OCI-LY3 (cell line): ENCODE results near the gene UBAP1.
"Not testable (repeated sequence)": the region's sequence is repeated elsewhere in the genome, so short reads cannot be mapped to it uniquely, and the experiment has no call there.

Source experiments
- H2AFZ ChIP-seq: fragments of 200-600, 300-600 bp; shearing (Covaris generic); 2 replicates; pipeline ENCODE4 v1.6.0; 2014; ENCODE audit warnings: antibody characterized with exemption, low read depth, low read length
- H3K27ac ChIP-seq: fragments of 200-600, 300-600 bp; sonication (generic); 2 replicates; pipeline ENCODE4 v1.5.1; 2014; ENCODE audit warnings: mild to moderate bottlenecking, low read length, moderate library complexity, mixed read lengths
- H3K27me3 ChIP-seq: fragments of 200-600, 300-600 bp; sonication (generic); 2 replicates; pipeline ENCODE4 v1.6.1; 2014; ENCODE audit warnings: low read depth, low read length, mixed read lengths
- H3K36me3 ChIP-seq: fragments of 200-600, 300-600 bp; sonication (generic); replicated peaks from 2 replicates; pipeline ENCODE3; 2014; ENCODE audit warnings: low read depth, low read length, mixed read lengths
- H3K4me1 ChIP-seq: fragments of 300-600, 200-600 bp; sonication (generic); 2 replicates; pipeline ENCODE4 v1.6.1; 2014; ENCODE audit warnings: low read length, mixed read lengths
- H3K4me2 ChIP-seq: fragments of 200-600, 300-600 bp; sonication (generic); 2 replicates; pipeline ENCODE4 v1.6.1; 2014; ENCODE audit warnings: low read length, mixed read lengths
- H3K4me3 ChIP-seq: fragments of 300-600, 200-600 bp; sonication (generic); 2 replicates; pipeline ENCODE4 v1.5.1; 2014; ENCODE audit warnings: antibody characterized with exemption, mild to moderate bottlenecking, low read length, moderate library complexity
- H3K79me2 ChIP-seq: fragments of 300-600, 200-600 bp; shearing (Covaris generic); 2 replicates; pipeline ENCODE4 v1.6.1; 2014; ENCODE audit warnings: mild to moderate bottlenecking, low read length, mixed read lengths
- H3K9ac ChIP-seq: fragments of 300-600, 200-600 bp; shearing (Covaris generic); 2 replicates; pipeline ENCODE4 v1.6.0; 2014; ENCODE audit warnings: mild to moderate bottlenecking, low read length, moderate library complexity
- H3K9me3 ChIP-seq: fragments of 200-600, 300-600 bp; shearing (Covaris generic); 2 replicates; pipeline ENCODE4 v1.6.1; 2014; ENCODE audit warnings: low read length, mixed read lengths; ENCODE audit not compliant: insufficient read depth
- H4K20me1 ChIP-seq: fragments of 200-600, 300-600 bp; sonication (generic); 2 replicates; pipeline ENCODE4 v1.6.1; 2016; ENCODE audit warnings: low read length, mixed read lengths; ENCODE audit not compliant: insufficient read depth
- CTCF ChIP-seq: fragments of 200-600, 300-600 bp; sonication (generic); IDR thresholded peaks from 2 replicates; pipeline ENCODE4 v1.5.1; 2014; ENCODE audit warnings: antibody characterized with exemption, low read length, low read depth
- EZH2phosphoT487 ChIP-seq: fragments of 200-600 bp; shearing (Covaris generic); IDR thresholded peaks from 2 replicates; pipeline ENCODE4 v1.6.1; 2018; ENCODE audit warnings: antibody characterized with exemption, mixed run types, low read depth

UBAP1 gene

DNA sequence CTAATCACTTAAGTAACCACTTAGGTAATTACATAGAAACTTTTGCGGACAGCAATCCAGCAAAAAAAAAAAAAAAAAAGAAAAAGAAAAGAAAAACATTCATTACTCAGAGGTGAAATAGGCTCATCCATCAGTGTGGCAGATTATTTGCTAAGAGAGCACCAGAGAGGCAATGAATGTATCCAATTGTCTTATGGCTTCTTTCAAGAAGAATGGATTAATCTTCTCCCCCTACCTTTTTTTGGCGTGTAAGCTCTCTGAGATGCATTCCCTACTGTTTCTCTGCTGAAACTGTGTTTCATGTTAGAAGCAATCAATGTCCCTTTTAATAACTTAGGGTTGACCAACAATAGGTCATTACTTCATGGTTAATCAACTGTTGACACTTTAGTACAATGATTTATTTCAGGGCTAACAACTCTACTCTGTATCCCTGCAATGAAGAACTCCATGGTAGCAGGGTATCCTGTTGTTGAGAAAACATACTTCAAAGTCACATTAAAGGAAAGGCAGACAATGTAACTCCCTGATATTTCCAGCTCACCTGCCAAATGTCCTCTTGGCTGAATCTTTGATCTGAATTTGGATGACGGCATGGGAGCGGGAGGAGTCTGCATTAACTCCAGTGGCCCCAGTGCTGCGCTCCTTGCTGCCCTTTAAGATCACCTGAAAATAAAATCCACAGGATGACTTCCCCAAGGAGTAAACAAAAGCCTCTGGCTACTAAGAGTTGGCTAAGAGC, 92.6 kb downstream of the UBAP1 start:
- no peak overlapping the region for H3K4me3 ChIP-seq
- no peaks in the 10 kb centered on the region for H3K27me3 ChIP-seq
- H4K20me1 ChIP-seq = no peaks in the 10 kb centered on the region
- H3K9ac ChIP-seq = no peak overlapping the region
- peaks cover 3% of the 10 kb centered on the region for H3K36me3 ChIP-seq
- no peaks in the 10 kb centered on the region for H3K4me1 ChIP-seq
- no peak overlapping the region for H3K27ac ChIP-seq
- H3K4me2 ChIP-seq = no peak overlapping the region
- TF ChIP-seq EZH2phosphoT487 (no peak), CTCF (no peak)
- H2AFZ ChIP-seq = no peak overlapping the region
- H3K9me3 ChIP-seq = no peaks in the 10 kb centered on the region
- no peaks in the 10 kb centered on the region for H3K79me2 ChIP-seq

- peaks cover 3% of the 10 kb centered on the region for H3K36me3 ChIP-seq
- no peaks in the 10 kb centered on the region for H3K27me3 ChIP-seq
- no peaks in the 10 kb centered on the region for H3K9me3 ChIP-seq
- TF ChIP-seq EZH2phosphoT487 (no peak), CTCF (no peak)
- no peak overlapping the region for H3K4me2 ChIP-seq
- no peak overlapping the region for H3K4me3 ChIP-seq
- H3K9ac ChIP-seq = no peak overlapping the region
- no peak overlapping the region for H2AFZ ChIP-seq
- H3K79me2 ChIP-seq = no peaks in the 10 kb centered on the region
- H4K20me1 ChIP-seq = no peaks in the 10 kb centered on the region
- no peak overlapping the region for H3K27ac ChIP-seq
- no peaks in the 10 kb centered on the region for H3K4me1 ChIP-seq
These were observed 93.3 kb downstream of the UBAP1 start for GRCh38 chr9:34272101-34272541.

DNA sequence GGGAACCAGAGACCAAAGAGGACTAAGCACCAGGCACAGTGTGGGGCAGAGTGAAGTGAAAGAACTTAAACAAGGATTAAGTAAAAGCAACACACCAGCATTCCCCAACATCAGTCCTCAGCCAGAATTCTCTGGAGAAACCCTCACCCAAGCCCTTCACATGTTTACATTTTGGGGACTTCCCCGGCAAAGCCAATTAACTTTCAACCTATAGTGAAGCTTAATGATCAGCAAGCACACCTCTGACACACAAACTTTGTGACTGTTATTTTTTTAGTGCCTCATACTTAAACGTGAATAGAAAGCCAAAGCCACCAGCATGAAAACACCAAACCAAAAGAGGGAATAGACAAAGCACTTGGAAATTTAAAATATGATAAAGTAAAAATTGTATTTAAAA, 94.7 kb downstream of the UBAP1 start:
- H3K27ac ChIP-seq, H3K4me3 ChIP-seq, H2AFZ ChIP-seq: not testable (repeated sequence)

DNA sequence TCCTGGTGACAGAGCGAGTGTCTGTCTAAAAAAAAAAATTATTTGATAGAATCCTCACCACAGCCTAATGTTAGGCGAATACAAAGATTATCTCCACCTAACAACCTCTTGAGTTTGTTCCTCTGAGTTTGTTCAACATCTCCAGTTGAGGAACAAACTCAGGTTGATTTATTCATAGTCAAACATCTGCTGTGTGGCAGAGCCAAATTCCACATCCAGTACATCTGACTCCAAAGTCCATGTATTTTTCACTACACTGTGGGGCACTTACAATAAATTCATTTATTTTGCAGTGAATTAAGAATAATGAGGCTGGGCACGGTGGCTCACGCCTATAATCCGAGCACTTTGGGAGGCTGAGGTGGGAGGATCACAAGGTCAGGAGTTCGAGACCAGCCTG, 97.0 kb downstream of the UBAP1 start:
- Histone ChIP-seq H3K4me1 (no peaks in the 10 kb centered on the region), H3K27ac (no peak overlapping the region), H2AFZ (no peak overlapping the region), H3K27me3 (no peaks in the 10 kb centered on the region), H3K4me3 (no peak overlapping the region), H3K9ac (no peak overlapping the region), H3K4me2 (no peak overlapping the region), H4K20me1 (no peaks in the 10 kb centered on the region), H3K9me3 (no peaks in the 10 kb centered on the region), H3K36me3 (peaks cover 3% of the 10 kb centered on the region), H3K79me2 (no peaks in the 10 kb centered on the region)
- TF ChIP-seq EZH2phosphoT487 = no peak

More for the DNA sequence above, 94.7 kb downstream of the UBAP1 start:
- H3K9ac ChIP-seq, H4K20me1 ChIP-seq, H3K79me2 ChIP-seq, H3K9me3 ChIP-seq, H3K4me1 ChIP-seq, H3K36me3 ChIP-seq, H3K27me3 ChIP-seq, H3K4me2 ChIP-seq: not testable (repeated sequence)

- Histone ChIP-seq H3K4me1 (no peaks in the 10 kb centered on the region), H3K79me2 (no peaks in the 10 kb centered on the region), H3K36me3 (no peaks in the 10 kb centered on the region), H3K27ac (no peak overlapping the region), H3K27me3 (no peaks in the 10 kb centered on the region), H3K4me3 (no peak overlapping the region), H3K9me3 (no peaks in the 10 kb centered on the region), H4K20me1 (no peaks in the 10 kb centered on the region), H3K4me2 (no peak overlapping the region), H3K9ac (no peak overlapping the region), H2AFZ (no peak overlapping the region)
- no peak for TF ChIP-seq EZH2phosphoT487
- TF ChIP-seq CTCF = no peak
These were observed 97.9 kb downstream of the UBAP1 start for GRCh38 chr9:34276772-34277171.
